GM18873 (cell line): ENCODE measurements around the gene JRKL.

ENCODE experiments used
- ATAC-seq: cut with Tn5 transposase; IDR thresholded peaks from one replicate; pipeline ENCODE4 v1.9.1; 2021; ENCODE audit warnings: mild to moderate bottlenecking, moderate library complexity, moderate number of reproducible peaks; ENCODE audit not compliant: unreplicated experiment, low FRiP score

Gene JRKL

DNA sequence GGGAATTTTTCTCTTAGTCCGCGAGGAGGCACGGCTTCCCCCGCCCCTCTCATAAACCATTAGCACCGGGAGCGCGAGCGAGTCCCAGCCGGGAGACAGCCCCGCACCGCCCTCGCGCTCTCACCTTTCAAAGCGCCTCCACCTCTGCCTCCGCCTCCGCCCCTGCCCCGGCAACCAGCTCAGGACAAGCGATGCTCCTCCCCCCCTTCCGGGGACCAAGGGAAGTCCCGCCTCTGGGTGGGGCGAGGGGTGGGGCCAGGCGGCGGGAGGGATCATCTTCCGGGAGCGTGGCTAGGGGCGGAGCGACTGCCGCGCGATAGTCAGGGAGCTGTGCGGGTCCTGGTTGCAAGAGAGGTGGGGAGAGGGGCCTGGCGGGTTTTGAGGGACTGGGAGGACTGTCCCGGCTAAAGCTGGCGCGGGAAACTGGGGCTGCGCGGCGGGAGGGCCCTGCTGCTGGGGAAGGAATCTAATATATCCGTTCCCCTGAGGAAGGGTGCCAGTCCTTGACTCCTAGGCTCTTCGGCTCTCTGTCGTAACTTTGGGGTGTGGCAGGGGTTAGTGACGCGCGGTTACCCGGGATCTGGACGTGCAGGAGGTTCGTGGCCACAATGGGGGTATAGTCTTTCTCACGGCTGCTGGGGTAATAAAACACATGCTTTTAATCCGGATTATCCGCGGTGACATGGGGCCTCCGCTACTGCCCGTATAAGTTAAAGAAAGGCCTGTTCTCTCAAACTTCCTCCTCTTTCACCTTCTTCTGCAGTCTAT lies at the start of gene JRKL, which contains the start of gene CCDC82:
Gene JRKL, plus strand, starts transcription at position 294 of the 768 bp plus-strand sequence. CDS start 637 bp downstream, outside the sequence.
Gene CCDC82, minus strand, starts transcription at position 193 of the 768 bp plus-strand sequence. CDS start 5,165 bp downstream, outside the sequence.
- peak; percentile 87 for ATAC-seq

DNA sequence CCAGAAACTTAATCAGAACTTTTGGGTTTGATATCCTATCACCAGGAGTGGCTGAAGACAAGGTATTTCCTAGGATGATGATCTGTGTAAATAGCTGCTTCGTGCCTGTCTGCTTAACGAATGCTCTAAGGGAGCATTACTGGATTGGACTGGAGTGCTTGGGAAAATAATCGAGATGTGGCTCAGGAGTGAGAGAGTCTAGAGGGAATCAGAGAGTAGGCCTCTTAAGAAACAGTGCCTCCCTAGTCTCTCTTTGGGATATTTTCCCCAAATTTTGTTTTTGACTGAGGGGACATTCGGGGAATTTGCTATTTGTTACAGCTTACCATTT lies 49.3 kb upstream of the JRKL start:
- no peak for ATAC-seq

DNA sequence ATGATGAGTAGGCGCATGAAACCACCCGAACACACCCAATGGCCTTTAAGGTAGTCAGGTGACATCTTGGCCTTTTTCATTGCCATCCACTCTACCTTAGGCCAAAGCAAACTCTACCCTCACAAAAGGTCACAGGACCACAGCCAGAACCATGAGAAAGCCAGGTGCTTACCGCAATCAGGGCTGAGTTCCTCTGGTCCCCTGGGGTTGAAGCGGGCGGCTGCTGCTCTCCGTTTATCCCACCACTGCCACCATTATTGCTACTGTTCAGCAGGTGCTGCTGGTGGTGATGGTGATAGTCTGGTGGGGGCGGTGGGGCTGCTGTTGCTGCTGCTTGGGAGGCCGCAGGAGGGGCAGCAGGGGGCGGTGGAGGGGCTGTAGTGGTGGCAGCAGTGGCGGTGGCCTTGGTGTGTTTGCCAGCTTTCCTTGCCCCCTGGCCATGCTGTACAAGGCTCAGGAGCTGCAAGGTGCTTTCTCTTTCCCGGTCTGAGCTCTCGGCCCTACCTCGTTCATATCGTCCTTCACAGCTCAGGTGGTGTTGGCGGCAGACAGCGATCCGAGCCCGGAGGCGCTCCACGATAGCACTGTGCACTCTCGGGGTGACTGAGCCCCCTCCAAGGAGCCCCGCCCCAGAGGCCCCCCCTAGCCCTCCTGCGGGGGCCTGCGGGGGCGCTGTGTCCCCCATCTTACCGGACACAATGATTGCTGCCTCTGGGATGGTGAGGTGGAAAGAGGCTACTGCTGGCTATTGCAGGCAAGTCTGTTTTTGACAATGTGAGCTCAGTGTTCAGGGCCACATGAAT lies 48.4 kb upstream of the JRKL start:
- peak; percentile 26 for ATAC-seq

DNA sequence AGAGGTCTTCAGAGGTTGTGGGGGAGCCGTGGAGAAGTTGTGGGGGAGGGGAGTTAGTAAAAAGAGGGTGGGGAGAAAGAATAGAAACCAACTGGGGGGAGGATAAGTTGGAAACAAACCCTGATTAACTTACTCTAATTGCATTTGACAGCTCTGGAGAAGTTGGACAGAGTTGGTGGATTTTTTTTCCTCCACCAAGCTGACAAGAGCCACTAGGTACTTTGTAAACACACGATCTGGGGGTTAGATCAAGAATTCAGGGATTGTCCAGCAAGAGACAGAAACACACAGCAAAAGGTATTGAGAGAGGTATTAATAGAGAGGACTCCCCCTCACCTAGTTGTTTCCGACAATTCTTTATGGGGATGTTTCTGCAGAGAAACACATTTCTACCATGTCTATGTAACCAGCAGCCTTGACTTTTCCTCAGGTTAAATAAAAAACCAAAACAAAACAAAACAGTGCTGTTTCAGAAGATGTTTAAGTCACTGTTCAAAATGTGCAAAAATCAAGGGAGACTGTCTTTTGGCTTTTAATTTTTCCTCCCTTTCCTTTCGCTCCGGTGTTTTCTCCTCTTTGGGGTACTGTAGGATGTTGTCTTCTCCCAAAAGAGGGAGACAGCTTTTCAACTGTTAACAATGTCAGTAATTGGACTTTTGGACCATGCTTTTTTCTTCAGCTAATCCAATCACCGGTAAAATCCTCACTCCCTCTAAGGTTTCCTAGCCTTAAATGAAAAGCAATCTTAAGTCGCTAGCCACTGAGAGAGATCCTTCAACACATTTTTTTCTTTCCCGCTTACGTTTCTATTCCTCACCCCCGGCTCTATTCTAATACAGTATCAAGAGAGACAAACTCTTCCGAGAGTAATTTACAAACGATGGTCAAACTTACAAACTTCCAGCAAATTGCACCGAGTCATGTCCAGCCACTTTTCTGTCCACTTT lies 47.5 kb upstream of the JRKL start:
- ATAC-seq = no peak

DNA sequence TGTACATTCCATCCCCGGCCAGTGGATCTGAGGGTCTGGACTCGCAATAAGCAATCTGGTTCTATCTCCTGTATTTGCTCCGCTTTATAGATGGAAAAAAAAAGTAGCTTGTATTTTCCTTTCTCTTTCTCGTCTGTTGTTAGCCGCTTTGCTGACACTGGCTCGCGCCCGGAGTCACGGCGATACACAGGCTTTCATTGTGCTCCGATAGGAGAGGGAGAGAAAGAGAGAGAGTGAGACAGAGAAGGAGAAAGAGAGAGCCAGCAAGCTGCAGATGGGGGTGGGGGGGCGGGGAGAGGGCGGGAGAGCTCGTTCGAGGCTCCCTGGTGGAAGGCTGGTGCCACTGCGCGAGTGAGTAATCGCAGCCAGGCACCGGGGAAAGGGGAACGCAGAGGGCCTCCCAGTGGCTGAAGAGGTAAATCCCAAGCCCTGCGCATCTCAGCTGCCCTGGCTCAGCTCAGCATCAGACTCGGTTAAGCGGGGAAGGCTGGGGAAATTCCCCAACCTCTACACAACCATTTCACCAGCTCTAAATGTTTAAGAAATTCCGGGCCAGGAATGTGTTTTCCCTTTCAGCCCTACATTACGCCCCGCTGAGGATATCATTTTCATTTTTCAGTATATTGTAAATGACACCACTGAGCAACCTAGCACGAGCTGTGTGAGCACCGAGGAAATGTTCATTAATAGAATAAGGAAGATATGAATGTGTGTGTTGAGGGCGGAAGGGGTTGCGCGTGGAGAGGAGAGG lies 46.7 kb upstream of the JRKL start, which contains the start of gene MAML2:
Gene MAML2, minus strand, starts transcription at position 235 of the 751 bp plus-strand sequence. CDS start 1,300 bp downstream, outside the sequence.
- ATAC-seq = peak; percentile 80

DNA sequence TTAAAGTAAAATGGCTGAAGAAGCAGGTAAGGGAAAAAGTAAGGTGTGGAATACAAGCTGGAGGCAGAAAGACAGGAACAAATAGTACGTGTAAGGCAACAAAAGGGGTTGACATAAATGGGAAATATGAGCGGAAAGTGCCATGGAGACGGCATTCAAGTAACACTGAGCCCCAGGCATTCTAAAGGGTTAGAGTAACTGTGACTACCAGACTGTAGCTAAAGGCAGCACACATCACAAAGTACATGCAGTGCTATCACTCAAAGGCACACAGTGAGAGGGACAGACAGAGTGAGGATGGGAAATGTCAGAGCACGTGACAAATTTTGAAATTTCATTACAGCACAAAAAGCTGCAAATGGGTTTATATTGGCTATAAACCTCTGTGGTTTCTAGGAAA lies 33.0 kb upstream of the JRKL start:
- no peak for ATAC-seq

DNA sequence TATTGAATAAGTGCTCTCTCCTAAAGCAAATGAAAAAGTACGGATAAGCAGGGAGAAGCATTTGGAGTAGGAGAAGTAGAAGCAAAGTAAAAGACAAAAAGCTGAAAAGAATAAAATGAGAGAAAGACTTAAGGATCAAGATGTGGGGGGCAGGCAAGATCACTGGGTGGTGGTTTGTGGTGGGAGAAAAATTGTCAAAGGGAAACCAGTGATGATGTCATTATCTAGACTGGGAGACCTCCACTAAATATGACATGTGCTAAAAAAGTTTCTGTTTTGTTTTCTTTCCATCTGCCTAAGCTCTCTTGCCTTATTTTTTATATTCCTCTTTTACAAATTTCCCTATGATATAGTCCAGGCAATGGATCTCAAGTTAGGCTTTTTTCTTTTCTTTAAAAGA lies 32.0 kb upstream of the JRKL start:
- no peak for ATAC-seq

DNA sequence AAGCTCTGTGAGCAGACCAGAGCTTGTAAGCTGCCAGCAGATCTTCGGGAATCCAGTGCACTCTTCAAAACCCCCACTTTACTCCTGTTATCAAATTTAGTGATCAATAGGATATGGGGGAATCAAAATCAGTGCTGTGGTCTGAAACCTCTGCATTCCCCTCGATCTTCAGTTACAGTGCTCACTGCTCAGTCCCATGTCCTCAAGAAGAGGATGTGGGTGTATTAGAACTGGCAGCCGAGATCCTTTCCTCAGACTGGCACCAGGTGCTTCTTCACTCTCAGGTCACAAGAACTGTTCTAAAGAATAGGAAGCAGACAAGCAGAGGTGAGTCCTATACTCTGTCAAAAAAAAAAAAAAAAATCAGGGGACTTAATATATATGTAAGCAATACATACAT lies 31.5 kb upstream of the JRKL start:
- no peak for ATAC-seq

DNA sequence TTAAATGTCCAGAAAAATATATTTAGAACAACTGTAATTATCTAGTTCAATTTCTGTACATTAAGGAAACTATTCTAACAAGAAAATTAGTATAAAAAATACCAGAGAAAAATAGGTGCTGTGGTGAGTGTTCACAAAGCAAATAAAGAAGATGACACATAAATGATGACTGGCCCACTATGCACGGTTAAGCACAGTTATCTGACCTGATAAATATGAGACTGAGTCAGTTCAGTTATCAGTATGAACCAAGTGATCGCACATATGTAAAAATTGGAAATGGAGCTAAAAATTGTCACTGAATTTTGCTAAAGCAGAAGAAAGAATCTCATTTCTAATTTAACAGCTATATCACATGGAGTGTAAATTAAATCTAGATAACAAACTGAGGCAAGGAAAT lies 28.0 kb upstream of the JRKL start:
- ATAC-seq = no peak

DNA sequence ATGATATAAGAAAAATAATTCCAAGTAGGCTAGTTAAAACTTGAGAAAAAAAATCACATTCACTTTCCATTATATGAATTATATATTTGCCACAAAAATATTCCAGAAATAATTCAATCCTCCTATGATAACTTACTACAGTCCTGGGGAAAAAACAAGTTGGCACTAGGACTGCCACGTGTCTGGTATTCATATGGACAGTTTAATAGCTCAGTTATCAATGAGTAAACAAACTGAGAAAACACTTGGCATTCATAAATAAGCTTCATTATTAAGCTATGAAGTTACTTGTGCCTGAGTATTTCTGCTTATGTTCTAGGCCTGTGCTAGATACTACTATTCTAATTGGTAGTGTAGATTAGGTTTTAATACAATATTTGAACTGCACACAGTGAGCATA lies 24.3 kb upstream of the JRKL start:
- ATAC-seq = no peak

DNA sequence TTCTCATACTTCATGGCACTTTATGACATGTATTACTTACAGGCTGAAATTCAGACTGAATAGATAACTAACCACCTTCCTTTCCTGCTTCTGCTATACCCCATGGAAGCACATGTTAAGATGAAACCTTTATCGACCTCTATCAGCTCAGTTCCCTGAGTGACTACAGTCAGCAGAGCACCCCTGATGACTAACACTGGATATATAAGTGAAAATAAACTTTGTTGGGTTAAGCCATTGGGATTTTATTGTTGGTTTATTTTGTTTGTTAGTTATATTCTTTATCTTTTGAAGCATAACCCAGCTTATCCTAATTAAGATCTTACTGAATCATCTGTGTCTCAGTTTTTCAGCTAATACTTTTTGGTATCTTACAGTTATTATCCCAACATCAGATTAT lies 23.8 kb upstream of the JRKL start:
- ATAC-seq = no peak

DNA sequence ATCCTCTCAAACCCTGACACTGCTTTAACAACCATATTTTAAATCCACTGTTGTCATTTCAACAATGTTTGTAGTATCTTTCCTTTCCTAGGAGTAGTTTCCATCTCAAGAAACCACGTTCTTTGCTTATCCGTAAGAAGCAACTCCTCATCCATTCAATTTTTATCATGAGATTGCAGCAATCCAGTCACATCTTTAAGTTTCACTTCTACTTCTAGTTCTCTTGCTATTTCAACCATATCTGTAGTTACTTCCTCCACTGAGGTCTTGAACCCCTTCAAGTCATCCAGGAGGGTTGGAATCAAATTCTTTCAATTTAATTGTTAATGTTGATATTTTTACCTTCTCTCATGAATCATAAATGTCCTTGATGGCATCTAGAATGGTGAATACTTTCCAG lies 22.5 kb upstream of the JRKL start:
- ATAC-seq = no peak

DNA sequence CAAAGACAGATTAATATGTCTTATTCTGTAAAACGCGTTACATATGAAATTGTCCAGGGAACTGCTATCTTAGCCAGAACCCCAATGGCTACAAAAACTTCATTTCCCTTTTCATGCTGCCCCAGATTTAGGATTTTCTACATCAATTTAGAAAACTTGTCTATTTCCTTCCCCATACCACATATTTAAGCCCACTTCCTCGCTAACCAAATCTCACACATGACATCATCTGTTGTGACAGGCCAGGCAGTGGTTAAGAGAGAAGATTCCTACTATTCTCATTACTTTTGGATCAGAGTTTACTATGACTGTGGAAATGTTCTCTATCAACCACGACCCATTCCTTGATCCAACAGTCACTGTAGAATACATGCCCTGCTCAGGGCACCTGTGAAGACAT lies 16.0 kb upstream of the JRKL start:
- ATAC-seq = no peak

DNA sequence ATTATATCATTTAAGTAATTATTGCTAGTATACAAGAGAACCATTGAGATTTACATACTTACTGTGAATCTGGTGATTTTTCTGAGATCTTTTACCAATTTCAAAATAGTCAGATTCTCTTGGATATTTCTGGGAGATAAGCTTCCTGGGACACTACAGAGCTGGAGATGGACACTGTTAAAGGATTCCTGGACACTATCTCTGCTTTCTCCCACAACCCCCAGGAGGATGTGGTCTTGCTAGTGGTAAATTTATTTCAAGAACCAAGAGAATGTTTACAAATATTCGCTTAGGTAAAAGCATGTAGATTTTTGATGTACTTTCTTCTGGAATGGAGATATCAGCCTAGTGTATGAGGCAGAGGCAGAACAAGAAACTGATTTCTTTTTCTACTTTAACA lies 13.0 kb upstream of the JRKL start:
- no peak for ATAC-seq

DNA sequence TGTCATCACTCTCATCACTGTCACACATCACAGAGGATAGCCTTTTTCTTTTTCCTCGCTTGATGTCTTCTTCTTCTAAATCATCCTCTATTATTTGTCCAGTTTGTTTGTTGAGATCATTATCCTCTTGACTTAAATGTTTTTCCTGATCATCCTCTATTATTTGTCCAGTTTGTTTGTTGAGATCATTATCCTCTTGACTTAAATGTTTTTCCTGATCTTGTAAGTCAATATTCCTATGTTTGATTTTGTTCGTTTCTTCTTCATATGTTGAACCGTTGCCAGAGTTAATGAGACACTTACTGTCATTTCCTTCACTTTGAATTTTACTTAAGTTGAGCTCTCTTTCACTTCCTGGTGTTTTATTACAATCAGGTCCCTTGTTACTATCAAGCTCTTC lies 5.7 kb upstream of the JRKL start:
- no peak for ATAC-seq

DNA sequence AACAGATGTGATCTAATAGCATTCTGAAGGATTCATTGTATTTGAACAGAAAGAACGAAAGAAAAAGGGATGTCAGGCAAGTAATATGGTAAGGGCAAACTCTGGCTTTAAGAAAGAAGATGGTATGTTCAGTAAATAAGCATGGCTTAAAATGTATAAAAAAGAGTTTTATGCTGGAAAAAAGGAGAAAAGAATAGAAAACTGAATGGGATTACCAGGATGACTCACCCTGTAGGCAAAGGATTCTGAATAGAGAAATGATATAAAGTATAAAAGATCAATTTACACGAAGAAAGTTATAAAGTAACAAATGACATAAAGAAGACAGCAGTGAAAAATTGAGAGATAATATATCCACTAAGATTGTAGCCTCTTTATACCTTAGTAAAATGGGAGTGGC lies 4.6 kb upstream of the JRKL start:
- no peak for ATAC-seq

DNA sequence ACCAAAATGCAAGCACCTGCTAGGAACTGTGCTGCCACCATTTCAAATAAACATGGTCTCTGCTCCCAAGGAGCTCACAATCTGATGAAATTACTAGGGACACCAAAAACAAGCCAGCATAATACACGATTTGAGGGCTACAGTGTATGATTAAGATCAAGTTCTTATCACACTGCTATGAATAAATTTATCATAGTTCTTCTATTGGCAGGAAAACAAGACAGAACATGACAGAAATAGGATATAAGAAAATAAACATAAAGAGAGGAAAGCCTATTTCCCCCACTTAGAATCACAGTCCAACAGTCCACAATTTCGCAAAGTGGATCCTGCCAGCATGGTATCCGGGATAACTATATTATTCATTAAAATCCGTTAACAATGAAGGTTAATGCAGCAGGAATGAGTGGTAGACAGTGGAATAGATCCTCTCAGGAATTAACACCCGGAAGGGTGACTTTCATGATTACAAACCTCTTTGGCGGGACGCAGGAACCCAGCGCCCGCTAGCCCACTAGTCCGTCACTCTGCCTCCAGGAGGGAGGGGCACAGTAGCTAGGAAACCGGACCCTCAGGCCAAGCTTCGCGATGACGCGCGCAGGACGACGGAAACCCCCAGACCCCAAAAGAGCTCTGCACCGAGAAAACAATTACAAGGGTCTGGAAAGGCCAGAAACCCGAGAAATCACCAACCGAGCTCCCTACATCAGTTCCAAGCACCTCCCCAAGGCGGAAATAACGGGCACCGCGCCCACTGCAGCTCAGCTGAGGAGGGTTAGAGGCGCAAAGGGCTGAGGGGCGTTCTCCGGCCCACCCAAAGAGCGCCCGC lies 708 bp upstream of the JRKL start:
- peak; percentile 41 for ATAC-seq

DNA sequence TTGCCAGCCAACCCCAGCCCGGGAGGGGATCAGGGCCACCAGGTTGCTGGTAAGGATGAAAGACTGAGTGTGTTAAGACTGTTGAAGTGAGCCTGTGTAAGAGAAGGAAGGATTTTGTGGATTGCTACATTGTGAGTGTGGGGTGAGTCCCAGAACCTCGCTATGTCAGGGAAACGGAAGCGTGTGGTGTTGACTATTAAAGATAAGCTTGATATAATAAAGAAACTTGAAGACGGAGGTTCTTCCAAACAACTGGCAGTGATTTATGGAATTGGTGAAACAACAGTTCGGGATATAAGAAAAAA lies 627 bp downstream of the JRKL start:
- ATAC-seq = no peak

DNA sequence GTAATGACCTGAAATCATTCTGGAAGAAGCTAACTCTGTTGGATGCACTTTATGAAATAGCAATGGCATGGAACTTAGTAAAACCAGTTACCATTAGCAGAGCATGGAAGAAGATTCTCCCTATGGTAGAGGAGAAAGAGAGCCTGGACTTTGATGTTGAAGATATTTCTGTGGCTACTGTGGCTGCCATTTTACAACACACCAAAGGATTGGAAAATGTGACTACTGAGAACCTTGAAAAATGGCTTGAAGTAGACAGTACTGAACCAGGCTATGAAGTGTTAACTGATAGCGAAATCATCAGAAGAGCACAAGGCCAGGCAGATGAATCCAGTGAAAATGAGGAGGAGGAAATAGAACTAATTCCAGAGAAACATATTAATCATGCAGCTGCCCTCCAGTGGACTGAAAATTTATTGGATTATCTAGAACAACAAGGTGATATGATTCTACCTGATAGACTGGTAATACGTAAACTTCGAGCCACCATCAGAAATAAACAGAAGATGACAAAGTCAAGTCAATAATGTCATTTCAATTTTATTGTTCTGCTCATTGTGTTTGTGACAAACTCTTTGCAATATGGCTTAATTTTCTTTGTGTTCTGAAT lies 2.0 kb downstream of the JRKL start:
- no peak for ATAC-seq
